Measurements from ENCODE around the gene NFYB. TPM values are rescaled to one million over a fixed set of nuclear protein-coding genes. Genes with fewer than 3 reads are reported as not detected.

Gene NFYB
- total and polyA plus RNA-seq, 9 of the 15 experiments (the other 6 are each of a cell fraction or from before 2014, with no cell fraction given), result 14.5 to 51.5 (median 32.3) TPM

DNA sequence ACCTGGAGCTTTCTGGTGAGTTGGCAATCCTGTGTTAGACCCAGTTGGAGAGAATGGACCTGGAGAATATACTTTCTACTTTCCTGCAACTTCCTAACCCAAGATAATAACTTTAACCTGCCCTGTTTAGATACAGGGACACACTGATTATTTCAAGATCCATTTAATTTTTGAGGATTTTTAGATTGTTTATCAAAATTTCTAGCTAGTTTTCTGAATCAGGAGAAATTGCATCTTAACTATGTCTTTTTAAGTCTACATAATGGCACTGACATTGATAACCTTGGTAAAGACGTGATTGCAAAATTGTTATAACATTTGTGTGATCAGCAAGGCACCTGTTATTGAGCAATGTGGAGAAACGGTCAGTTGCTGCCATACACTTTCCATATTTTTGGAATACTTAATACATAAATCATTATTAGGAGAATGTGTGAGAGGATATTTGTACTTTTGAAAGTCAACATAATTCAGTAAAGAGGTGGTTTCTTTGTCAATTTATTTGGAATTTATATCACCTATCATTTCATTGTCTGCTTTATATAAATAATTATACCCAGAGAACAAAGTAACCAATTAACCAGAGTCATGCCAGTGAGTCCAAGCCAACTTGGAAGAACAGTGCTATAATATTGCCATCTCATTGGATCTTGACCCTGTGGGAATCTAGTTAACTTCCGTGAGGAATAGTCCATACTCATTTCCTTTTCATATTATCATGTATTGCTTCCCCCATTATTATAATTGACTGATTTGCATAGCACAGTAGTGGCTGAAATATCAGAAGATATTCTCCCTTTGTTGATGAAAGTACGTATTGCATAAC is 28.4 kb downstream of the NFYB start:
- H3K9me3 ChIP-seq (replicated peaks; ENCODE audit: control insufficient read depth, insufficient read depth, low read depth, low read length), result no peaks in the 10 kb centered on the region
- intact Hi-C loops (cut with micrococcal nuclease) (loop anchor here (1.0 to 5.0 kb wide), 7 partner anchors 45 to 337 kb away; partner anchors contain the start of gene HCFC2), in situ Hi-C loops (cut with MboI) (loop anchor here (10.0 kb wide), 1 partner anchor 225 kb away; no protein-coding TSS in a partner anchor)
- no peak overlapping the region for H3K27ac ChIP-seq (ENCODE audit: extremely low read depth, low read depth, low read length)
- H3K9me1 ChIP-seq (ENCODE audit: control insufficient read depth, insufficient read depth, low read length), result no peaks in the 10 kb centered on the region
- ChIA-PET POLR2A (interaction anchor here (0.8 to 1.7 kb wide), 8 partner anchors 10 to 144 kb away, joined by 3 to 7 read pairs (median 4); partner anchors contain the start of genes NFYB and TDG), CTCF (ENCODE audit: low intra/inter-chr PET ratio) (interaction anchor here (0.6 to 2.0 kb wide), 4 partner anchors 52 to 347 kb away, joined by 4 to 12 read pairs (median 8); partner anchors contain the start of gene CHST11)
- H3K9ac ChIP-seq (ENCODE audit: insufficient read depth in 1 of 2, low read depth in 2 of 2, low read length in 2 of 2), result no peak overlapping the region
- FAIRE-seq (no peak), ATAC-seq (no peak), DNase-seq (ENCODE audit: extremely low read depth in 1 of 4, low spot score in 3 of 4) (no peak)
- peaks cover 1% of the 10 kb centered on the region; the same call in 1 of the 3 replicates for H3K36me3 ChIP-seq (ENCODE audit: control insufficient read depth, insufficient read depth, low read length)
- no peak overlapping the region for H3K4me3 ChIP-seq
- WGBS (ENCODE audit: insufficient coverage, low coverage, missing lambda C conversion rate), result 44% methylated on average over 4 of the region's 4 CpGs
- no peak overlapping the region for H2AFZ ChIP-seq (ENCODE audit: low read depth, low read length)
- no peaks in the 10 kb centered on the region for H3K27me3 ChIP-seq (ENCODE audit: control insufficient read depth in 2 of 2, insufficient read depth in 2 of 2, low read length in 2 of 2)
- BruUV-seq (replicated peaks), result no TSS peak
- H3K4me1 ChIP-seq (replicated peaks in 1 of 2; ENCODE audit: control insufficient read depth in 2 of 2, insufficient read depth in 2 of 2, low read length in 2 of 2), result no peaks in the 10 kb centered on the region
- H4K20me1 ChIP-seq (replicated peaks; ENCODE audit: control insufficient read depth, insufficient read depth, low read length), result no peaks in the 10 kb centered on the region
- TF ChIP-seq CEBPG (CRISPR knock-in tag; IDR thresholded peaks at IDR 0.05), result no peak
- TF ChIP-seq CEBPG (tag; conservative IDR thresholded peaks at IDR 0.05 in 1 of 2, IDR thresholded peaks at IDR 0.05 in 1 of 2), result peak in 1 of 2 experiments; percentile 12; a peak in 1 of 4 replicates
- no peak for TF ChIP-seq NR1H2 (CRISPR knock-in tag; IDR thresholded peaks at IDR 0.05)
- 0 out of 2 replicates have a peak, but pooled peaks have one; percentile 11 for TF ChIP-seq MAFK (IDR thresholded peaks at IDR 0.05; ENCODE audit: low read length)
- no peak for TF ChIP-seq JUND (IDR thresholded peaks at IDR 0.05; ENCODE audit: borderline replicate concordance, low read depth, low read length)
- no peak for TF ChIP-seq JUND (tag; IDR thresholded peaks at IDR 0.05; ENCODE audit: borderline replicate concordance, low read depth, low read length)
- 0 out of 2 replicates have a peak, but pooled peaks have one; percentile 9 for TF ChIP-seq TCF3 (CRISPR knock-in tag; IDR thresholded peaks at IDR 0.05)
- no peaks in the 10 kb centered on the region for H3K79me2 ChIP-seq (ENCODE audit: control insufficient read depth, insufficient read depth, low read length)
- no peak overlapping the region for H3K4me2 ChIP-seq (ENCODE audit: insufficient read depth, low read length)

All from K562 (cell line).